ENCODE measurements around the gene MYO1E.
"Not testable (repeated sequence)": the region's sequence is repeated elsewhere in the genome, so short reads cannot be mapped to it uniquely, and the experiment has no call there.

DNA sequence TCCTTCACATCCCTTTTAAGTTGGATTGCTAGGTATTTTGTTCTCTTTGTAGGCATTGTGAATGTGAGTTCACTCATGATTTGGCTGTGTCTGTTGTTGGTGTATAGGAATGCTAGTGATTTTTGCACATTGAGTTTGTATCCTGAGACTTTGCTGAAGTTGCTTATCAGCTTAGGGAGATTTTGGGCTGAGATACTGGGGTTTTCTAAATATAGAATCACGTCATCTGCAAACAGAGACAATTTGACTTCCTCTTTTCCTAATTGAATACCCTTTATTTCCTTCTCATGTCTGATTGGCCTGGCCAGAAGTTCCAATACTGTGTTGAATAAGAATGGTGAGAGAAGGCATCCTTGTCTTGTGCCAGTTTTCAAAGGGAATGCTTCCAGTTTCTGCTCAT lies 245.4 kb downstream of the MYO1E start:
- TF ChIP-seq, protein P1, sequence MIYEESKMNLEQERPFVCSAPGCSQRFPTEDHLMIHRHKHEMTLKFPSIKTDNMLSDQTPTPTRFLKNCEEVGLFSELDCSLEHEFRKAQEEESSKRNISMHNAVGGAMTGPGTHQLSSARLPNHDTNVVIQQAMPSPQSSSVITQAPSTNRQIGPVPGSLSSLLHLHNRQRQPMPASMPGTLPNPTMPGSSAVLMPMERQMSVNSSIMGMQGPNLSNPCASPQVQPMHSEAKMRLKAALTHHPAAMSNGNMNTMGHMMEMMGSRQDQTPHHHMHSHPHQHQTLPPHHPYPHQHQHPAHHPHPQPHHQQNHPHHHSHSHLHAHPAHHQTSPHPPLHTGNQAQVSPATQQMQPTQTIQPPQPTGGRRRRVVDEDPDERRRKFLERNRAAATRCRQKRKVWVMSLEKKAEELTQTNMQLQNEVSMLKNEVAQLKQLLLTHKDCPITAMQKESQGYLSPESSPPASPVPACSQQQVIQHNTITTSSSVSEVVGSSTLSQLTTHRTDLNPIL (CRISPR knock-in tag; IDR thresholded peaks at IDR 0.05; ENCODE audit: low read depth), result not testable (repeated sequence)
- TF ChIP-seq OSR1 (CRISPR knock-in tag; IDR thresholded peaks at IDR 0.05); CSDC2 (CRISPR knock-in tag; IDR thresholded peaks at IDR 0.05); ZNF8 (CRISPR knock-in tag; IDR thresholded peaks at IDR 0.05); TOX (CRISPR knock-in tag; IDR thresholded peaks at IDR 0.05; ENCODE audit: borderline replicate concordance); ESRRG (CRISPR knock-in tag; IDR thresholded peaks at IDR 0.05); RARB (CRISPR knock-in tag; IDR thresholded peaks at IDR 0.05); TCF4 (CRISPR knock-in tag; IDR thresholded peaks at IDR 0.05; ENCODE audit: borderline replicate concordance); ZFP30 (CRISPR knock-in tag; IDR thresholded peaks at IDR 0.05): not testable (repeated sequence)
- TF ChIP-seq, protein P2, sequence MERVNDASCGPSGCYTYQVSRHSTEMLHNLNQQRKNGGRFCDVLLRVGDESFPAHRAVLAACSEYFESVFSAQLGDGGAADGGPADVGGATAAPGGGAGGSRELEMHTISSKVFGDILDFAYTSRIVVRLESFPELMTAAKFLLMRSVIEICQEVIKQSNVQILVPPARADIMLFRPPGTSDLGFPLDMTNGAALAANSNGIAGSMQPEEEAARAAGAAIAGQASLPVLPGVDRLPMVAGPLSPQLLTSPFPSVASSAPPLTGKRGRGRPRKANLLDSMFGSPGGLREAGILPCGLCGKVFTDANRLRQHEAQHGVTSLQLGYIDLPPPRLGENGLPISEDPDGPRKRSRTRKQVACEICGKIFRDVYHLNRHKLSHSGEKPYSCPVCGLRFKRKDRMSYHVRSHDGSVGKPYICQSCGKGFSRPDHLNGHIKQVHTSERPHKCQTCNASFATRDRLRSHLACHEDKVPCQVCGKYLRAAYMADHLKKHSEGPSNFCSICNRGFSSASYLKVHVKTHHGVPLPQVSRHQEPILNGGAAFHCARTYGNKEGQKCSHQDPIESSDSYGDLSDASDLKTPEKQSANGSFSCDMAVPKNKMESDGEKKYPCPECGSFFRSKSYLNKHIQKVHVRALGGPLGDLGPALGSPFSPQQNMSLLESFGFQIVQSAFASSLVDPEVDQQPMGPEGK (CRISPR knock-in tag; IDR thresholded peaks at IDR 0.05; ENCODE audit: borderline replicate concordance), result not testable (repeated sequence)
